ENCODE measurements around the gene CDCP1.

GRCh38 chr3:45105855-45106671 lies 40.1 kb downstream of the CDCP1 start:
- no peak for TF ChIP-seq CTCF (IDR thresholded peaks at IDR 0.05 in 4 of 5, conservative IDR thresholded peaks at IDR 0.05 in 1 of 5)
- no peak for TF ChIP-seq POLR2A (IDR thresholded peaks at IDR 0.05)

Data from gastrocnemius medialis (tissue), 4 donors.